Sigmoid colon (tissue), 4 donors: ENCODE data around the gene DNAH14.

Source experiments
- EP300 ChIP-seq, 4 donors: sonication (generic); formaldehyde crosslinking; IDR thresholded peaks; one replicate each; pipeline ENCODE4 v1.6.1; 2017; ENCODE audit warnings: antibody characterized with exemption in 4 of 4
- POLR2A ChIP-seq, 2 donors: fragments of 450-650 bp; IDR thresholded peaks; one replicate each; pipeline ENCODE4 v1.6.1; 2016; ENCODE audit warnings: antibody characterized with exemption in 2 of 2, mild to moderate bottlenecking in 2 of 2, moderate library complexity in 2 of 2
- POLR2AphosphoS5 ChIP-seq, 4 donors: sonication (generic); formaldehyde crosslinking; IDR thresholded peaks; one replicate each; pipeline ENCODE4 v1.6.1; 2017; ENCODE audit warnings: antibody characterized with exemption in 4 of 4
- TF ChIP-seq, protein P1 (sequence below), 4 experiments: fragments of 450-650 bp in 3 of 4; fragments of 200-600 bp in 1 of 4; IDR thresholded peaks; one replicate each; pipeline ENCODE4 v1.5.1; 2016 to 2019; ENCODE audit warnings: antibody characterized with exemption in 4 of 4, mild to moderate bottlenecking in 3 of 4, moderate library complexity in 2 of 4

DNA sequence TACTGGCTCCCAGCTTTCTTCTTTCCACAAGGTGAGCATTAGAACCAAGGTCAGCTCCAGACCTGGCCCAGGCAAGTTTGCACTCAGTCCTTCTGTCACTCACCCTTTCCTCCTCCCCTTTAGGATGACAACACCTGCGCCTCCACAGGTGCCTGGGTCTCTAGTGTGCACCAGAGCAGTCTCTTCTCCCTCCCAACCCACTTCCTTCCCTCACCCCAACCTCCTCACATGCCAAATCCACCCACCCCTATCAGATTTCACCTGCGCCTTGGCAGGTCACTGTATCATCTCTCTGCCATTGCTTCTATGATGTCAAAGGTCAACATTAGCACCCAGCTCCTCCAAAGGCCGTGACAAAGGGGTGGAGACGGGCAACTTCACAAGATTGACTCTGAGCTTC lies 460.4 kb downstream of the DNAH14 start:
- TF ChIP-seq, protein P1, sequence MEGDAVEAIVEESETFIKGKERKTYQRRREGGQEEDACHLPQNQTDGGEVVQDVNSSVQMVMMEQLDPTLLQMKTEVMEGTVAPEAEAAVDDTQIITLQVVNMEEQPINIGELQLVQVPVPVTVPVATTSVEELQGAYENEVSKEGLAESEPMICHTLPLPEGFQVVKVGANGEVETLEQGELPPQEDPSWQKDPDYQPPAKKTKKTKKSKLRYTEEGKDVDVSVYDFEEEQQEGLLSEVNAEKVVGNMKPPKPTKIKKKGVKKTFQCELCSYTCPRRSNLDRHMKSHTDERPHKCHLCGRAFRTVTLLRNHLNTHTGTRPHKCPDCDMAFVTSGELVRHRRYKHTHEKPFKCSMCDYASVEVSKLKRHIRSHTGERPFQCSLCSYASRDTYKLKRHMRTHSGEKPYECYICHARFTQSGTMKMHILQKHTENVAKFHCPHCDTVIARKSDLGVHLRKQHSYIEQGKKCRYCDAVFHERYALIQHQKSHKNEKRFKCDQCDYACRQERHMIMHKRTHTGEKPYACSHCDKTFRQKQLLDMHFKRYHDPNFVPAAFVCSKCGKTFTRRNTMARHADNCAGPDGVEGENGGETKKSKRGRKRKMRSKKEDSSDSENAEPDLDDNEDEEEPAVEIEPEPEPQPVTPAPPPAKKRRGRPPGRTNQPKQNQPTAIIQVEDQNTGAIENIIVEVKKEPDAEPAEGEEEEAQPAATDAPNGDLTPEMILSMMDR (IDR thresholded peaks at IDR 0.05): no peak
- no peak for TF ChIP-seq POLR2AphosphoS5 (IDR thresholded peaks at IDR 0.05)
- TF ChIP-seq POLR2A (IDR thresholded peaks at IDR 0.05): no peak
- TF ChIP-seq EP300 (IDR thresholded peaks at IDR 0.05): no peak
